MCF 10A (cell line): Measurements from ENCODE around the gene LARP6. TPM values are rescaled to one million over a fixed set of nuclear protein-coding genes. Genes with fewer than 3 reads are reported as not detected.

Experiments
- BruUV-seq: library from RNA; stranded (reverse); fragments of 400-500 nt; replicated peaks from 2 replicates; lab custom pipeline; 2021; lab: Mats Ljungman, UMichigan
- CTCF ChIA-PET: fragments of 300-600 bp; sonication (Branson Sonifier 250); formaldehyde crosslinking; extraction: SDS; loops from one replicate; lab custom pipeline; 2021; ENCODE audit warnings: antibody characterized with exemption, inconsistent platforms; lab: Yijun Ruan, JAX
- POLR2A ChIA-PET: fragments of 300-600, 350-650 bp; sonication (Branson Sonifier 250); formaldehyde crosslinking; extraction: SDS; loops from one replicate; lab custom pipeline; 2020; ENCODE audit warnings: antibody characterized with exemption, inconsistent platforms; lab: Yijun Ruan, JAX
- DNase-seq: peaks from one replicate; pipeline ENCODE4 v3.0.0-alpha.2; 2018; ENCODE audit not compliant: unreplicated experiment
- H3K27ac Mint-ChIP-seq: one replicate; pipeline ENCODE4 v1.8.0; 2022; ENCODE audit warnings: mild to moderate bottlenecking, low read depth, mixed read lengths; ENCODE audit not compliant: unreplicated experiment
- H3K27me3 Mint-ChIP-seq: one replicate; pipeline ENCODE4 v1.8.0; 2022; ENCODE audit warnings: mixed read lengths; ENCODE audit not compliant: insufficient read depth, unreplicated experiment
- H3K36me3 Mint-ChIP-seq: one replicate; pipeline ENCODE4 v1.8.0; 2022; ENCODE audit warnings: mild to moderate bottlenecking, moderate library complexity, mixed read lengths; ENCODE audit not compliant: insufficient read depth, unreplicated experiment
- H3K4me1 Mint-ChIP-seq: one replicate; pipeline ENCODE4 v1.8.0; 2022; ENCODE audit warnings: mixed read lengths; ENCODE audit not compliant: insufficient read depth, unreplicated experiment
- H3K4me3 Mint-ChIP-seq: one replicate; pipeline ENCODE4 v1.8.0; 2022; ENCODE audit warnings: mild to moderate bottlenecking, moderate library complexity, mixed read lengths; ENCODE audit not compliant: unreplicated experiment
- H3K9me3 Mint-ChIP-seq: one replicate; pipeline ENCODE4 v1.8.0; 2022; ENCODE audit warnings: mixed read lengths; ENCODE audit not compliant: unreplicated experiment
- CTCF ChIP-seq: fragments of 200-600 bp; IDR thresholded peaks from one replicate; pipeline ENCODE4 v1.8.0; 2022; ENCODE audit warnings: antibody characterized with exemption, mild to moderate bottlenecking; ENCODE audit not compliant: unreplicated experiment
- intact Hi-C: fragments of 100-400 bp; cut with micrococcal nuclease; formaldehyde crosslinking; loops from 2 replicates; pipeline ENCODE4 v1.14.1; 2022
- total RNA-seq: library from RNA; stranded (reverse); gene quantifications from 2 replicates; pipeline ENCODE4 v1.2.3, GENCODE V29; 2022

The LARP6 gene
- total RNA-seq, 1 experiment from 2014 or later, result 67.3 TPM

- H3K27me3 Mint-ChIP-seq, result no peaks in the 10 kb centered on the region
- POLR2A ChIA-PET, result no interaction called here
- peaks cover 22% of the 10 kb centered on the region for H3K4me1 Mint-ChIP-seq
- CTCF ChIA-PET, result interaction anchor here (0.6 to 0.7 kb wide), 2 partner anchors 70 to 1926 kb away, joined by 3 read pairs; no protein-coding TSS in a partner anchor
- no peak overlapping the region for H3K27ac Mint-ChIP-seq
- no peaks in the 10 kb centered on the region for H3K9me3 Mint-ChIP-seq
- TF ChIP-seq CTCF, result no peak
- intact Hi-C loops, result no loop called here
- no TSS peak for BruUV-seq
- H3K36me3 Mint-ChIP-seq, result no peaks in the 10 kb centered on the region
- H3K4me3 Mint-ChIP-seq, result no peak overlapping the region
- DNase-seq, result no peak
These were observed 51.3 kb downstream of the LARP6 start for GRCh38 chr15:70802629-70803028.

- CTCF ChIA-PET, result interaction anchor here (0.6 to 2.0 kb wide), 3 partner anchors 11 to 84 kb away, joined by 3 to 27 read pairs (median 3); no protein-coding TSS in a partner anchor
- no peak overlapping the region for H3K4me3 Mint-ChIP-seq
- no peak for TF ChIP-seq CTCF
- no peaks in the 10 kb centered on the region for H3K27me3 Mint-ChIP-seq
- no peak for DNase-seq
- intact Hi-C loops, result no loop called here
- H3K27ac Mint-ChIP-seq, result peak overlapping the region; percentile 82
- POLR2A ChIA-PET, result interaction anchor here (0.7 to 1.3 kb wide), 2 partner anchors 18 to 87 kb away, joined by 3 to 4 read pairs; no protein-coding TSS in a partner anchor
- no TSS peak for BruUV-seq
- peaks cover 17% of the 10 kb centered on the region for H3K4me1 Mint-ChIP-seq
- no peaks in the 10 kb centered on the region for H3K9me3 Mint-ChIP-seq
- H3K36me3 Mint-ChIP-seq, result no peaks in the 10 kb centered on the region
These were observed 52.8 kb downstream of the LARP6 start for GRCh38 chr15:70801109-70801508.

GRCh38 chr15:70799667-70800450 is 54.1 kb downstream of the LARP6 start:
- POLR2A ChIA-PET, result interaction anchor here (0.6 to 1.4 kb wide), 7 partner anchors 9 to 86 kb away, joined by 3 to 8 read pairs (median 4); partner anchors contain the start of gene UACA
- no TSS peak for BruUV-seq
- intact Hi-C loops, result loop anchor here (5.0 kb wide), 1 partner anchor 38 kb away; the partner anchor contains the start of gene UACA
- no peak for TF ChIP-seq CTCF
- Mint-ChIP-seq H3K4me3 (no peak overlapping the region), H3K27ac (peak overlapping the region; percentile 82), H3K9me3 (no peaks in the 10 kb centered on the region), H3K27me3 (no peaks in the 10 kb centered on the region), H3K36me3 (no peaks in the 10 kb centered on the region), H3K4me1 (peaks cover 24% of the 10 kb centered on the region)
- DNase-seq, result peak; percentile 75
- CTCF ChIA-PET, result interaction anchor here (0.6 to 2.0 kb wide), 4 partner anchors 10 to 57 kb away, joined by 3 to 27 read pairs (median 7); no protein-coding TSS in a partner anchor

GRCh38 chr15:70797464-70797863 is 56.5 kb downstream of the LARP6 start:
- intact Hi-C loops, result loop anchor here (5.0 kb wide), 1 partner anchor 35 kb away; the partner anchor contains the start of gene UACA
- Mint-ChIP-seq H3K9me3 (peaks cover 5% of the 10 kb centered on the region), H3K4me1 (peaks cover 29% of the 10 kb centered on the region), H3K27ac (no peak overlapping the region), H3K4me3 (no peak overlapping the region), H3K36me3 (no peaks in the 10 kb centered on the region), H3K27me3 (no peaks in the 10 kb centered on the region)
- CTCF ChIA-PET, result interaction anchor here (0.8 kb wide), 1 partner anchor 14 kb away, joined by 4 read pairs; no protein-coding TSS in a partner anchor
- no TSS peak for BruUV-seq
- POLR2A ChIA-PET, result interaction anchor here (0.5 to 1.8 kb wide), 2 partner anchors 34 to 82 kb away, joined by 3 to 9 read pairs; partner anchors contain the start of gene UACA
- TF ChIP-seq CTCF, result no peak
- no peak for DNase-seq
